K562 (cell line): Measurements from ENCODE around the gene ITSN1.

Experiments used
- ARID1B ChIP-seq: fragments of 450-650 bp; IDR thresholded peaks from 2 replicates; pipeline ENCODE4 v1.6.1; 2016; ENCODE audit warnings: antibody characterized with exemption, mild to moderate bottlenecking, inconsistent platforms
- CTCF ChIP-seq, 3 experiments: IDR thresholded peaks in 2 of 3; conservative IDR thresholded peaks in 1 of 3; 2 replicates each; pipeline ENCODE4 v1.5.1; 2011 to 2012; ENCODE audit warnings: low read length in 3 of 3, mild to moderate bottlenecking in 3 of 3, control low read depth in 2 of 3, improper control_type of control experiment in 1 of 3, inconsistent platforms in 1 of 3, low read depth in 1 of 3, mixed read lengths in 1 of 3, moderate library complexity in 1 of 3; ENCODE audit not compliant: insufficient read depth in 2 of 3
- HCFC1 ChIP-seq: IDR thresholded peaks from 2 replicates; pipeline ENCODE4 v1.6.1; 2012; ENCODE audit warnings: low read depth, low read length, improper control_type of control experiment
- HOMEZ ChIP-seq: fragments of 250-450 bp; sonication (Bioruptor Pico); IDR thresholded peaks from 2 replicates; pipeline ENCODE4 v1.4.0; 2020; ENCODE audit warnings: mild to moderate bottlenecking, moderate library complexity
- MXI1 ChIP-seq: IDR thresholded peaks from 2 replicates; pipeline ENCODE4 v1.6.1; 2011; ENCODE audit warnings: low read depth, mild to moderate bottlenecking, improper control_type of control experiment, low read length
- POLR2AphosphoS5 ChIP-seq: IDR thresholded peaks from 2 replicates; pipeline ENCODE4 v1.6.1; 2011; ENCODE audit warnings: mild to moderate bottlenecking, low read depth, low read length, moderate library complexity; ENCODE audit not compliant: control insufficient read depth, insufficient read depth
- RNF2 ChIP-seq: sonication (generic); IDR thresholded peaks from 2 replicates; pipeline ENCODE4 v1.6.1; 2016
- TEAD1 ChIP-seq, 2 experiments: fragments of 450-650 bp in 1 of 2; sonication (generic) in 1 of 2; formaldehyde crosslinking; IDR thresholded peaks; 2 replicates each; pipeline versions ENCODE4 v1.4.0 to v1.8.0; 2020 to 2022; ENCODE audit warnings: mild to moderate bottlenecking in 2 of 2, missing genetic modification reagents in 1 of 2
- ZHX1 ChIP-seq: fragments of 150-350 bp; conservative IDR thresholded peaks from 2 replicates; pipeline ENCODE4 v1.6.1; 2014; ENCODE audit warnings: low read length
- ZNF354B ChIP-seq: fragments of 250-450 bp; sonication (Bioruptor Pico); IDR thresholded peaks from 2 replicates; pipeline ENCODE4 v1.4.0; 2020
- ZNF561 ChIP-seq: fragments of 450-650 bp; formaldehyde crosslinking; conservative IDR thresholded peaks from 2 replicates; pipeline ENCODE4 v1.4.0; 2020; ENCODE audit warnings: mild to moderate bottlenecking, moderate library complexity
- TF ChIP-seq, protein P1 (sequence below): sonication (generic); formaldehyde crosslinking; IDR thresholded peaks from 2 replicates; pipeline ENCODE4 v1.8.1; 2023; ENCODE audit warnings: missing genetic modification reagents, mild to moderate bottlenecking, borderline replicate concordance

DNA sequence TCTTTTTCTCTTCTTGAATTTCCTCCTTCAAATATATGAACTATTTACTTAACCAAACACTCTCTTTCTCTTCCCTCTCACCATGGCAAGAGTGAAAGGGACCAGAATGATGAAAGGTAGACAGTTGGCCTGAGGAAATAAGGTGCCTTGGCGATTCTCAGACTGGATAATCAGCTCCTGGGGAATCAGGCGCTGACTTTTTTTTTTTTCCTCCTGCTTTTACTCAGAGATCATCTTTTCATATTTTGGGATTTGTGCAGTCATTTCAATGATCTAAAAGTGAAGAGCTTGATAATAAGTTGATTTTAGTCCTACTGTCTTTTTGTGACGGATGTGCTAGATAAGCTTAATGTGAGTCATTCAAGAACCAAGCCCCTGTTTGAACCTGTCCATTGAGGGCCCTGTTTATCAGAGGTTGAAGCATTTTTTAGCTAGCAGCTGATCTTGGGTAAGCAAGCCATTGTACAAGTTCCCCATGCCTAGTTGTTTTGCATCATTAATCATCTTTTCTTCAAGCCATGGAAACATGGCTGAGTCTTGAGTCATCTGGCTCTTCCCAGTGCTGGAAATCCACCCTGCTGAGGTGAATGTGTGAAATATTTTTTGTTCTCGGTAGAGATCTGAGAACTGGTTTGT lies 40.8 kb downstream of the ITSN1 start:
- TF ChIP-seq ZHX1, result no peak
- TF ChIP-seq ZNF561 (CRISPR knock-in tag), result no peak
- TF ChIP-seq, protein P1, sequence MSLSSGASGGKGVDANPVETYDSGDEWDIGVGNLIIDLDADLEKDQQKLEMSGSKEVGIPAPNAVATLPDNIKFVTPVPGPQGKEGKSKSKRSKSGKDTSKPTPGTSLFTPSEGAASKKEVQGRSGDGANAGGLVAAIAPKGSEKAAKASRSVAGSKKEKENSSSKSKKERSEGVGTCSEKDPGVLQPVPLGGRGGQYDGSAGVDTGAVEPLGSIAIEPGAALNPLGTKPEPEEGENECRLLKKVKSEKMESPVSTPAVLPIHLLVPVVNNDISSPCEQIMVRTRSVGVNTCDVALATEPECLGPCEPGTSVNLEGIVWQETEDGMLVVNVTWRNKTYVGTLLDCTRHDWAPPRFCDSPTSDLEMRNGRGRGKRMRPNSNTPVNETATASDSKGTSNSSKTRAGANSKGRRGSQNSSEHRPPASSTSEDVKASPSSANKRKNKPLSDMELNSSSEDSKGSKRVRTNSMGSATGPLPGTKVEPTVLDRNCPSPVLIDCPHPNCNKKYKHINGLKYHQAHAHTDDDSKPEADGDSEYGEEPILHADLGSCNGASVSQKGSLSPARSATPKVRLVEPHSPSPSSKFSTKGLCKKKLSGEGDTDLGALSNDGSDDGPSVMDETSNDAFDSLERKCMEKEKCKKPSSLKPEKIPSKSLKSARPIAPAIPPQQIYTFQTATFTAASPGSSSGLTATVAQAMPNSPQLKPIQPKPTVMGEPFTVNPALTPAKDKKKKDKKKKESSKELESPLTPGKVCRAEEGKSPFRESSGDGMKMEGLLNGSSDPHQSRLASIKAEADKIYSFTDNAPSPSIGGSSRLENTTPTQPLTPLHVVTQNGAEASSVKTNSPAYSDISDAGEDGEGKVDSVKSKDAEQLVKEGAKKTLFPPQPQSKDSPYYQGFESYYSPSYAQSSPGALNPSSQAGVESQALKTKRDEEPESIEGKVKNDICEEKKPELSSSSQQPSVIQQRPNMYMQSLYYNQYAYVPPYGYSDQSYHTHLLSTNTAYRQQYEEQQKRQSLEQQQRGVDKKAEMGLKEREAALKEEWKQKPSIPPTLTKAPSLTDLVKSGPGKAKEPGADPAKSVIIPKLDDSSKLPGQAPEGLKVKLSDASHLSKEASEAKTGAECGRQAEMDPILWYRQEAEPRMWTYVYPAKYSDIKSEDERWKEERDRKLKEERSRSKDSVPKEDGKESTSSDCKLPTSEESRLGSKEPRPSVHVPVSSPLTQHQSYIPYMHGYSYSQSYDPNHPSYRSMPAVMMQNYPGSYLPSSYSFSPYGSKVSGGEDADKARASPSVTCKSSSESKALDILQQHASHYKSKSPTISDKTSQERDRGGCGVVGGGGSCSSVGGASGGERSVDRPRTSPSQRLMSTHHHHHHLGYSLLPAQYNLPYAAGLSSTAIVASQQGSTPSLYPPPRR (CRISPR knock-in tag), result no peak
- TF ChIP-seq HCFC1, result no peak
- TF ChIP-seq CTCF (IDR thresholded peaks at IDR 0.05 in 2 of 3, conservative IDR thresholded peaks at IDR 0.05 in 1 of 3; ENCODE audit: insufficient read depth in 2 of 3, low read depth in 1 of 3, low read length in 3 of 3), result no peak
- no peak for TF ChIP-seq HOMEZ (CRISPR knock-in tag)
- TF ChIP-seq POLR2AphosphoS5, result no peak
- TF ChIP-seq MXI1, result no peak
- TF ChIP-seq ZNF354B (CRISPR knock-in tag), result no peak
- TF ChIP-seq TEAD1 (CRISPR knock-in tag; IDR thresholded peaks at IDR 0.05), result peak in 1 of 2 experiments; percentile 55; a peak in 2 of 4 replicates
- peak; percentile 6; the same call in 1 of the 2 replicates for TF ChIP-seq RNF2
- 0 out of 2 replicates have a peak, but pooled peaks have one; percentile 61 for TF ChIP-seq ARID1B
